Mucosa of gallbladder (tissue), 1 donor: ENCODE results near the gene ARID1B. TPM values are rescaled to one million over a fixed set of nuclear protein-coding genes. Genes with fewer than 3 reads are reported as not detected.
"Not testable (repeated sequence)": the region's sequence is repeated elsewhere in the genome, so short reads cannot be mapped to it uniquely, and the experiment has no call there.

Experiments
- DNase-seq: peaks from one replicate; pipeline ENCODE4 v3.0.0-alpha.2; 2020; ENCODE audit warnings: low spot score
- total RNA-seq: library from RNA; stranded (reverse); gene quantifications from one replicate; pipeline ENCODE4 v1.2.1, GENCODE V29; 2021
- donor health status: DM: no; HTN: no; CAD: no.

The ARID1B gene
- total RNA-seq, 1 donor from 2014 or later: 101 TPM

DNA sequence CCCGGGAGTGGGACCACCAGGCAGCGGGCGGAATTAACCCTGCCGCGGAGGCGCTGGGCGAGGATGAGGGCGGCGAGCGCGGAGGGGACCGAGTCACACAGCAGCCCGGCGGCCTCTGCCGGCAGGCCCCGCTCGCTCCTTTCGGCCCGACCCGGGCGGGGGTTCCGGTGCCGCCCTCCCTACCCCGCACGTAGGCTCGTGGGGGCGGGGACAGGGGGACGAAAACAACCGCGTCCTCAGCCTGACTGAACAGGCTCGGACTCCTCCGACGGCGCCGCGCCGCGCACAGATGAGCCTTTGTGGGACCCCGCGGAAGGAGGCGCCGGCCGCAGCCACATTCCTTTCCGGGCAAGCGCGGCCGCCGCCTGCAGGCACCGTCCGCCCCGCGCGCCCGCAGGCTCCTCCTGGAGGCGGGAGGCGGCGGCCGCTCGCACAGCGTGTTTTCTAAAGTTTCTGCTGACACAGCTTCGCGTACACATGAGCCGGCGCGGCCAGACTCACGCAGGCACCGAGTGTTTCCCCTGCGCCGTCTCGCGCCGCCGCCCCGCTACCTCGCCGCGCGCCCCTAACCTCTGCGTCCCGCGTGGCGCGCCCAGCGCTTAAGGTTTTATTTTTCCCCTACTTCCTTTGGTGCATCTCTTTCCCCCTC is 244.3 kb downstream of the ARID1B start:
- DNase-seq: peak; percentile 93

DNA sequence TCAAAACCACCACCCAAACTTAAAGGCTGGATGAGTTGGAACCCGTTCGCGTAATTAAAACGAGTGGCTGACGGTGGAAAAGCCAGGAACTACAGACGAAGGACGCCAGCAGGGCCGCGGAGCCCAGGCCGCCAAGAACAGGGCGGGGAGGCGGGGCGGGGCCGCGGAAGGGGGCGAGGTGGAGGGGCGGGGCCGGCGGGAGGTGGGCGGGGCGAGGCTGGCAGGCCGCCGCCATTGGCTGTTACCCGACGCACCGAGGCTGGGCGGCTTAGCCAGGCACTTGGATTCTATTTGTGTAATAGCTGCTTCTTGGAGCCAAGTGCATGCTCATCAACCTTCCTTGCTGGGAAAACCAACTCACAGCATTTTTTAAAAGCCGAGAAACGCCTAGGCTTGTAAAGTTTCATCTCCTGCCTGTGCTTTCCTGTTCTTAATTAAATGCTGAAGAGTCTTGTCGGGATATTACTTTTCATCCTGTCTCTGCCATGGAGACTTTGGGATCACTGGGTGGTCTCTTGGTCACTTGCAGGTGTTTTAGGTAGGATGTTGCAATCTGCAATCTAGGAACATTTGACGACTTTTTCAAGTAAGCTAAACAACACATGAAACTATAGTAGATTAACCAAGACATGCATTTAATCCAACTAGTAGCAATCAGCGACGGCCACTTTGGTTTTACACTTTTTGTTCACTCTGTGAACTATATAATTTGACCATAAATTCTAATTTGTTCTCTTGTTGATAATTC is 245.0 kb downstream of the ARID1B start:
- peak; percentile 90 for DNase-seq

DNA sequence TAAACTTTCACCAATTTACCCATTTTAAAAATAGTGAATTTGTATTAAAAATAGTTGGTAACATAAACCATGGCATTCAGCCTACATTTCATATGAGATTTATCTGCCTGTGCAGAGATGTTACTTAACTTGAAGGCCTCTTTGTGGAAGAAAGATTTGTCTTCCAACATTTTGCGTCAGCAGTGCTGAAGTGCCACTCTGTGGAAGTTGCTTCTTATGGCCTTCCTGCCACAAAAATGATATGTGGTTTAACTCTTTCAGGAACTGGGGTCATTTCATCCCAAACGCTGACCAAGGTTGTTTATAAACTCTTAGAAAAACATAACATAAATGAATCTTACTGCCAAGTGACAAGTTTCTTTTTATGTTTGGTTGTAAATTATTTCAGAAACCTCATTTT is 246.8 kb downstream of the ARID1B start:
- no peak for DNase-seq

DNA sequence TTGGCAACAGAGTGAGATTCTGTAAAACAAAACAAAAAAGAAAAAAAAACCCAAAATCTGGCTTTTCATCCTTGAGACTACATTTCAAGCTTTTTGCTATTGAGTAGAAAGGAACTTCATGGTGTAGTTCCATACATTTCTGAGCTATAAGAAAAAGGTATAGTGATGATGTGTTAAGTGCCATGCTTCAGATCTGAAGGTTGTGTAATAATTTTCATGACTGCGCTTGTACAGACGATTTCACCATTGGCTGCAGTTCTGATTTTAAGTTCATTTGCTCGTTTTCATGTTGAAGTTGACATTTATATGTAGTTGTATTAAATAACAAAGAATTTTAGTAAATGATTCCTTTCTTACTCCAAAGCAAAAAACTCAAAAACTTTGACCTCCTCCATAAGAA is 247.6 kb downstream of the ARID1B start:
- DNase-seq: no peak

DNA sequence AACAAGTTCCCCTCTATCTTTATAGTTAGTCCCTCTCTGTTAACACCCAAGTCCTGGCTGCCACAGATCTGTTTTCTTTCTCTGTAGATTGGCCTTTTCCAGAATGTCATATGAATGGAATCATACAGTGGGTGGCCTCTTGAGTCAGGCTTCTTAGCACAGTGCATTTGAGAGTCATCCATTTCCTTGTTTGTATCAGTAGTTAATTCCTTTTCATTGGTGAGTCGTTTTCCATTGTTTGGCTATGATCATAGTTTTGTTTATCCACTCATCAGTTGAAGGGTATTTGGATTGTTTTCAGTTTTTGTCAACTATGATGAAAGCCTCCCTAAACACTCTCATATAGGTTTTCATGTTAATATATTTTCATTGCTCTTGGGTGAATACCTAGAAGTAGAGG is 248.3 kb downstream of the ARID1B start:
- DNase-seq: no peak

DNA sequence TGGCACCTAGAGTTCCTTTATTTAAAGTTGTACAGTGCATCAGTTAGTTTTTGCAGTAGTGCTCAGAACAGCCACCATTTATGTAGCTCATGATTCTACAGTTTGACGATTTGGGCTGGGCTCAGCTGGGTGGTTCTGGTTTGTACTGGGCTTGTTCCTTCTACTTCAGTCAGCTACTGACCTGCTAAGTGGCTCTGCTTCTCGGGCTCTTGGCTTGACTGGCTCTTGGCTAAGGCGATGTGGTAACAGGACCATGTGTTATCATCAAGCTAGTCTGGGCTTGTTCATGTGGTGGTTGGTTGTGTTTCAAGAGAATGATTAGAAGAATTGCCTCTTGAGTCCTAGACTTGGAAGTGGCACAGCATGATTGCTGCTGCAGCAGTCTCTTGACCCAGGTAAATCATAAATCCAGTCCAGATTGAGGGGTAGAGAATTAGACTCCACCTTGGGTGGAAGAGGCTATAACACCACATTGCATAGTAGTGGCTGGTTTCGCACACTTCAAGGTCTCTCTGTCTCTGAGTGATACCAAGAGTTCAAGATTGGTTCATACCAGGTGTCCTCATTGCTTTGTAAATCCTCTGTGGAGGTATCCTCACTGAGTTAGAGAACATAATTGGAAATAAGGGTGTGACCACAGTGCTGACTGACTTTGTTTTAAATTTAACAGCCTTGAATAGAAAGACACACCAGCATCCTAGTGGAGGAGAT is 253.0 kb downstream of the ARID1B start:
- no peak for DNase-seq

DNA sequence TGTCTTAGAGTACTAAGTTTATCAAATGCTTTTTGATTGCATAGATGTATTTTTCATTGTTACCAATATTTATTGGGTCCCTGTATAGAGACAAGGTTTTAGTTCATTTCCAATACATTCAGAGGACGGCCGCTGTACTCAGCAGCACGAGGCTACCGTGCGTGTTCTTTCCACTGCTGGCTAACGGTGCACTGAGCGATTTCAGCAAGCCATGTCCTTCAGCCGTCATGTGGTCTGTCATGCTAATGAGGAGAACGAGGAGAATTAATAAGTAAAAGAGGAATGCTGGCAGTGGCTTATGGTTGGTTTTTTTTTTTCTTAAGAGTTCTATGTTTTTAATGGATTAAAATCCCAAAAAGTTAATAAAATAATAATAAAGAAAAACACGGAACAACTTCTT is 253.6 kb downstream of the ARID1B start:
- DNase-seq: no peak

DNA sequence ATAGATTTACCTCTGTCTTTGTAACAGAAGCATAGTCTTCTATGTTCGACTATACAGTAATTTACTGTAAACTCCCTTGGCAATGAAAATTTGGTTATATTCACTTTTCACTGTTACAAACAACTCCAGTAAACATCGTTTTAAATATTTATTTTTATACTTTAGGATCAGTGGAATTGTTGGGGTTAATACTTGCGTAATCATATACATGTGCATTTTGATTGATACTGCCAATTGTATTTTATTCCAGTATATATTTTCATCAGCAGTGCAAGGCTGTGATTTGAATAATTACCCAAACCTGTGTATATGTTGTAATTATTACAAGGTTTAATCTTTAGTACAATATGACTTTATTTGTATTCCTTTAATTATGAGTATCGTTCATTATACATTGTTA is 255.7 kb downstream of the ARID1B start:
- DNase-seq: no peak

DNA sequence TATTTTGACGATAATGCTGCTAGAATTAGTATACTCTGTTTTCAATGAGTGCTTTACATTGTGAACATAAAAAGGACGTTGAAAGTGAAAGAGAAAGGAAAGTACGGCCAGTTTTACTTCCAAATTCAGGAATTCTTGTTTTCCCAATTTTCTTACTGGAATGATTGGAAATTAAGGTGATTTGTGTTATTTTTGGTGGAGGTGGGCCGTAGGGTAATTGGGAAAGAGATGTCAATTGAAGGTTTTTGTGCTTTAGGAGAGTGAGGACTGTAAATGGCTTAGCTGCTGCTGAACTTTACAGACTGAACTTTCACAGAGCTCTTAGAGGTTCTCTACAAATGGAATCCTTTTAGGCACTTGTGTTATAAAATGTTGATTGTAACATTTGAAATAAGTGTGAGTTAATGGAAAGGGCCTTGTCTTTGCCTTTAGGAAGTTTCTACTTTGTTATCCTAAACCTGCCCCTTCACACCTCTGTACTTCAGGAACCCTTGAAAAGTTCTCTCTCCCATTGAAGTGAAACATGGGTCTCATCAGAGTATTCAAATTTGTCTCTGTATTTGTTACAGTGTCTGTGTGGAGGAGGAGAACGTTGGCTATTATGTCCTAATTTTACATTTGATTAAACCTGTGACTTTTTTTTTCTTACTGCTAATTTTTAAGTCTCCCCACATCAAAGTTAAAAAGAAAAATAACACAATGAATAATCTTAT is 256.4 kb downstream of the ARID1B start:
- no peak for DNase-seq

DNA sequence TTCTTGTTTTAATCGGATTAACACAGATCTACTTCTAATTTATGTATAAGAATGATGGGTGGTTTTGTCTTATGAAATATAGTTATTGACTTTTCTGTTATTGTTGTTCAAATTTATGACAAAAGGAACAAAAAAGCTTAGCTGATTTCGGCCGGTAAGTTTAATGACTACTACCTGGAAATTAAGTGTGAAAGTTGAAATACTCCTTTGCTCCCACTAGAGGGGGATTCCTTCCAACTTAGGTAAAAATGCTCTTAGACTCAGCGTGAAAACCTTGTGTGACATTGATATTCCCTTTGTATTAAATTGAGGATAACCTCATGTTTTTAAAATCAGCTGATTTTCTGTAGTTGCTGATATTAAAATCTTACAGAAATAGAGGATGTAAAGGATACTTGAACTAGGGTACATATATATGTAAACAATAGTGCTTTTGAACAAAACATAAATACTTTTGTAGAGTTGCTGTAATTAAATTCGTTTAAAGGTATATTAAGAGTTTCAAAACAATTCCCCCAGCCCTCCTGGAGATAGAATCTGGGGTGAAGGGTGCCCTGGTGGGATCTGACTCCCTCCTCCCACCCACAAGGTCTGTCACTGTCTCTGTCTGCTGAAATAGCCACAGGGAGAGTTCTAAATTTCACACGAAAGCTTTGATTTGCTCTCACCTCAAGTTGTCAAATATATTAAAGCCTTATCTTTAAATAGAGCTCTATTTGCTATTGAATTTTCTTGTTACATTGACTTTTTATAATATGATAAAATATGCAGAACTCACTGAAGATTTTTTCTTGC is 257.5 kb downstream of the ARID1B start:
- no peak for DNase-seq

DNA sequence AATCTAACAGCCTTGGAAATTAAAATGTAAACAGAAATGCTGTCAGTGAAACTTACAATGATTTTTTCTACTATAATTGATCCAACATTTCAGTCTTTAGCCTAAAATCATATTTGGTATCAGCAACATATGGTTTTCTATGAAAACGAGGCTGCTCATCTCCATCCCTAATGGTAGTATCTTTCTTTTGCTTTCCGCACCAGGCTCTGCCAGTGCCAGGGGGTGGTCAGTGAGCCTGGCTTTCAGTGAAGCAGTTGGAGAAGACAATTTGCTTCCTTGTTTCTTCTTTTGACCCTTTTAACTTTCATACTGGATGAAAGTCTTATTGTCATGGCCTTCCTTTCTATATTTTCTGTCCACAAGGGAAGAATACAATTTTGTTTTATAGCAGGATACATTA is 258.4 kb downstream of the ARID1B start:
- no peak for DNase-seq

DNA sequence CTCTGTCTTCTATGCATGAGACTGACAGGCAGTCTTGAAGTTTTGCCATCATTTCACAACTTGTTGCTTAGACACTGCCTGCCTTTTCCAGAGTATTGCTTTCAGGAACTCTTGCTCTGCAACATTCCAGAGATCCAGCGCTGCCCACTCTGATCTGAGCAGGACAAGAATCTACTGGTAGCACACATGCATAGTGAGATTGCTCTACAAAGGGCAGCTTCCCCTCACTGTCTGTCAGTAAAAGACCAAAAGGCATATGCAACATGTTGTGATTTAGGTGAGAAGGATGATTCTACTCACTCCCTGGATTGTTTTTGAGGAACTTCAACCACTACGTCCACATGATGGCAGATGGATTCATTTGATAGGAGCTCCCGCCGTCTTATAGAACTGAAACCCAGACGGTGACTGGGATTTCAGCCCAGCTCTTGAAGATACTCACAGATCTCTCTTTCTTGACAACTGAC is 259.1 kb downstream of the ARID1B start:
- no peak for DNase-seq

DNA sequence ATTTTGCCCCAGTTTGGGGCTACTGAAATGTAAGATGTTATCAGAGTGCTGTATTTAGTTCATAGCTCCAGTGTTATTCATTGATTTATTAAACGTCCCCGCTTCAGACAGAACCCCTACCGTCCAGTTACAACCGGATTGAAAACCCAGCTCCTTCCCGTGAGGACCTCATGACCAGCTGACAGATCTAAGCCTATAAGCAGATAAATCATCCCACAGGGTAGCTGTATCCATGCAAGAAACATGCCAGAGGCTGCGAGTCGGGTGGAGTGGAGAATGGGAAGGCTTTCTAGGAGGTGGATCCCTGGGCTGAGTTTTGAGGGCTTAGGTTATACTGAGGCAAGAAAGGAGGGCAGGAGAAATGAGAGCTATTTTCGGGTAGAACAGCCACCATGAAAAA is 260.0 kb downstream of the ARID1B start:
- DNase-seq: peak; percentile 27

DNA sequence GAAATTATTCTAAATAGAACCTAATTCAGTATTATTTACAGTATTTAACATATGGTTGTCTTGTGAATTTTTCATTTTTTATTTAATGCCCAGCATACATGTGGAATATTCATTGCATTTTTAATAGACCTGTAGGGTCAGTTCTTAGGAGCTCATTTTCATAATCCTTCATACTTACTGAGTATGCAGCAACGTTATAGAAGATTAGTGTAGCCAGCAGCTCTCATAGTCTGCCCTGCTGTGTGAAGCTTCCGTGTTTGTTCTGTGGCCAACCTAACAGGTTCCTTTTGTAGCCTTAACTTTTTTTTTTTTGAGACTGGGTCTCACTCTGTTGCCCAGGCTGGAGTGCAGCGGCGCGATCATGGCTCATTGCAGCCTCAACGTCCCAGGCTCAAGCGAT is 261.4 kb downstream of the ARID1B start:
- no peak for DNase-seq

DNA sequence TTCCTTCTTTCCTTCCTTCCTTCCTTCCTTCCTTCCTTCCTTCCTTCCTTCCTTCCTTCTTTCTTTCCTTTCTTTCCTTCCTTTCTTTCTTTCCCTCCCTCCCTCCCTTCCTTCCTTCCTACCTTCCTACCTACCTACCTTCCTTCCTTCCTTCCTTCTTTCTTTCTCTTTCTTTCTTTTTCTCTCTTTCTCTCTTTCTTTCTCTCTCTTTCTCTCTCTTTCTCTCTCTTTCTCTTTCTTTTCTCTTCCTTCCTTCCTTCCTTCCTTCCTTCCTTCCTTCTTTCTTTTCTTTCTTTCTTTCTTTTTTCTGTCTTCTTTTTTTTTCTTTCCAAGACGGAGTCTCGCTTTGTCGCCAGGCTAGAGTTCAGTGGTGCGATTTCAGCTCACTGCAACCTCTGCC is 262.5 kb downstream of the ARID1B start:
- not testable (repeated sequence) for DNase-seq

DNA sequence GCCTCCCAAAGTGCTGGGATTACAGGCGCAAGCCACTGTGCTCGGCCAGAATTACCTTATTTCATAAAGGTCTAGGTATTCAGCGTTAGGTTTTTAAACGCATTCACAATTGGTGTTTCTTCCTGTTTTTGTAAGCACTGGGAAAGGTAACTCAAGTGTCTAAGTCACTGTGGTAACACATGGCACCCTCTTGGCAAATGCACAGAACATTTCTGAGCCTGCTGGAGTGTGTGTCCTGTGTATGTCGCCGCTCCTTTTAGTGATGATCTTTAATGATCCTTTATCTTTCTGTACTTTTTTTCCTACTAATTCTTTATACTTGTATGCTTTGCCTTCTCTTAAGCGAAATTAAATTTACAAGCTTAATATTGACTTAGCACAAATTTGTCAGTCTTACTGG is 263.0 kb downstream of the ARID1B start:
- DNase-seq: no peak

DNA sequence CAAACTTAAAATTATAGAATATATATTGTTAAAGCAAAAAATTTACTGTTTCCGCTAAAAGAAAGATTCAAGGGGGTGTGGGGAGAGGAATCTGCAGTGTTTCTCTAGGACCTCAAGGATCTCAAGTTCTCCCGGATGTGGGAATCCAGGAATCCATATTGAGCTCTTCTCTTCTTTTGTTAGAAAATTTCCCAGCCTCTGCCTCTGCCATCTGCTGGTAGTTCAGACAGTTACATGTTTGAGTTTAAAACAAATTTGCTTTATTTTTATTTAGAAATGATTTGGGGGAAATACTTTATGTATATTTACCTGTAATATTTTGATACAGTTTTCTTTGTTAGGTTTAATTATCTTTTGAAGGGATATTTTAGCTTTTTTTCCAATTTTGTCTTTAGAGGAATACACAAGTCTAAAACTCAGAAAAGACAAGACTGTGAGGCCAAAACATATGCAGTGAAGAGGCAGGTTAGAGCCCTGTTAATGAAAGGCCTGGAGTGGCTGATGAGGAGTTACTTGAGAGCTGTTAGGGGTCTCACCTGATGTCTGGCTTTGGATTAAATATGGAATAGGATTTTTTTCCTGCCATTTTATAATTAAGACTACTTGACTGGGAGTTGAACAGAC is 268.8 kb downstream of the ARID1B start:
- no peak for DNase-seq

DNA sequence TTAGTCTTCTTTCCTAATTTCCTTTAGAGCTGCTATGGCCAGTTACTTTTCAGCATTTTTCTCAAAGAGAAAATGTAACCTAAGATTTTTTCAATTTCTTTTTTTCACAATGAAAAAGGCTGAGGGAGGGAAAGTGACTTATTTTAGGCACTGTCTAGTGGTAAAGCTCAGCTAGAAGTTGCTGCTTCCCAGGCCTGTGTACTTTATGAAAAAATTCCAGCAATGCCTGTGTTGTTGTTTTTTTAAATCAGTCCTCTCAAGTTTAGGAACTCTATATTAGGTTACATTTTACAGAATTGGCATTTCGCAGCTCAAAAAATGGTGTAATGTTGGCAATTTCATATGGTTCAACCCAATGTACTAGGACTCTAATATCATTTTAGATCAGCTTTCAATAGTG is 269.6 kb downstream of the ARID1B start:
- no peak for DNase-seq

DNA sequence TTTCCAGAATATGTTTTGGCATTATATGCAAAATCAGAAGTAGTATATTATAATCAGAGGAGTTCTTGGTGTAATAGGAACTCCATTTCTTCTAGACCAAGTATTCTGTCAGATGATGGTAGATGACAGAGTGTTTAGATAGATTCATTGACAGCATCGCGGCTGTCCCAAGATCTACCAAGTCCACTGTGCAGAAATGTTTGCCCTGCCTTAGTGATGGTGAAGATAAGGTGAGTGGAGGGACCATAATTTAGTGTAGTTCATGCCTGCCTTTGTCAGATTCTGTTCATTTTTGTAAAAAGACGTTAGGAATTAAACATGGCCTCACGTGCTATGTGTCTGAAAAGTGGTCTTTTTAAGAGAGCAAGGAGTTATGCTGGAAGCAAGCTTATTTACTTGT is 270.1 kb downstream of the ARID1B start:
- no peak for DNase-seq

DNA sequence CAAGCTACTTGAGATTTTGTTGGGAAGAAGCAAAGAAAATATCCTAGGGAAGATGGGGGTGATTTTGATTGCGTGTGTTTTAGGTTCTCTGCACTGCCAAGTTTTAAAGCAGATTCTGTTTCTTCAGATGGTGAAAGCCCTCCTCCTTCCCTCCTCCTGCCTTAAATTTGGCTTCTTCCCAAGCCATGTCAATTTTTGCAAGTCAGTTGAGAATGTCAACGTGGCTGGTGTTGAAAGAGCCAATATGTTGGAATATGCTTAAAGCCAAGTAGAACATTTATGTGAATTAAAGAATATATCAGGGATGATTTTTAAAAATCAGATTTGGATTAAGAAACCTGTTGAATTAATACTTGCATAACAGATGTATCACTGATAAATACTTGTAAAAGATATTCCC is 270.8 kb downstream of the ARID1B start:
- DNase-seq: no peak

DNA sequence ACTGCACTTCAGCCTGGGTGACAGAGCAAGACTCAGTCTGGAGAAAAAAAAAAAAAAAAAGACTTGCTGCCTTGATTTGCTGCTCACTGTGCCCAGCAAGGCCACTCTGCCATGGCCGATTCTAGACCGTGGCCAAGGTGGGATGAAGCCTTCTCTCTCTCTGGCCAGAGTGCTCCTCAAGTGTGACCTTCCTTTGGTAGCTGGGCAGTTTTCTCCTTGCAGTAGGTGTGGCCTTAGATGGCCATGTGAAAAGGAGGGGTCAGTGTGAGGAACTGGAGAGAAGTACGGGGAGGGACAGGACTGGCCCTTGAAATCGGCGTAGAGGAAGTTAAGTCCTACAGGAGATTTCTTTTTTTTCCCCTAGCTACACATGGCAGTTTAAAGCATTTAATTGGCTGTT is 272.0 kb downstream of the ARID1B start:
- no peak for DNase-seq
